GM19193 (cell line): Measurements from ENCODE around the gene COL21A1.

Source experiments
- POLR2A ChIP-seq: IDR thresholded peaks from 4 replicates; pipeline ENCODE4 v1.6.1; 2011; ENCODE audit not compliant: insufficient read depth, insufficient read length; ENCODE audit errors: extremely low read depth

The COL21A1 gene

DNA sequence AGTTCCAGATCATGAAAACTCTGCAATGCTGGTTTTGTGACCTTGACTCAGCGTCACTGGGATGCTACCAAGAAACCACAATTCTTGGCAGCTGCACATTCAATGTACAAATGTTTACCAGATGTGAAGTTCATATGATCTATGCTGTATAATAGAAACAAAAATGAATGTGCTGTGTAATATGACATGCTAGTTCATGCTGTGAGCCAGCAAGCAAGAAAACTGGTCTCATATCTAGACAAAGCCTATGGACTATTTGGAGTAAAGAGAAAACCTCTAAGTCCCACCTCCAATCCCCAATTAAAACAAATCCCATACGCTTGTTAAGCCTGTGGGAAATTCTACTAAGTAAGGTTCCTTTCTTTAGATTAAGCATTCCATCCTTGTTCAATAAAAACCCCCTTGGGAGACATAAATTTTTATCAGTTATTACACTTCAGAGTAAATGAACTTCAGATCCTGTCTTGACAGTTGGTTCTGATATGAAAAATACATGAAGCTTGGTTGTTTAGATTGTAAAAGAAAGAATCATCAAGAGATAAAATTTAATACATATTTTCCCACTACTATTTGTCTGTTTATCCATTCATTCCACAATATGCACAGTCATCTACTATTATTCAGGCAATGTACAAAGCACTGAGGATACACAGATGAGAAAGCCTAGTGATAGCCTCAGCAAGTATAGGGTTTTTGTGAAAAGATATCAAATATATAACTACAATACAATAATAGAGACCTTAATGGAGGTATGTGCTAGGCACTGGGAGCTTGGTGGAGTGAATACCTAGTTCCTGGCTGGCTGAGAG lies 20.1 kb downstream of the COL21A1 start:
- no peak for TF ChIP-seq POLR2A

GRCh38 chr6:56223995-56224394 lies 23.4 kb downstream of the COL21A1 start:
- no peak for TF ChIP-seq POLR2A

DNA sequence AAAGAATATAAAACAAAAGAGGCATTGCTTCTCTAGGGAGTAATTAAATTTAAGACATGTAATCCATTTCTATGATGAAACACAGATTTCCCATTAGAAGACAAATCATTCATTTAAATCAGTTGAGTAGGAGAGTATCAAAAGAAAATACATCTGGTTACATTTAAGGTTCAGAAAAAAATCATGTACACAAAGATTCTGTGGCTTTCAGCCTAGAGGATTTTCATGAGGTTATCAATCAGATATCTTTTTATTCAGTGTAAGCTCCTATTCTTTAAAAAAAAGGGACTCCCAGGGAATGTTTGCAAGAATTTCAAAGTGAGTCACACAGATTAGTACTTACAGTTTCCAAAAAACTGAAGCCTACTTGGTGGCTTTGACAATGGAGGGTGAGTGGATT lies 24.9 kb downstream of the COL21A1 start:
- no peak for TF ChIP-seq POLR2A

DNA sequence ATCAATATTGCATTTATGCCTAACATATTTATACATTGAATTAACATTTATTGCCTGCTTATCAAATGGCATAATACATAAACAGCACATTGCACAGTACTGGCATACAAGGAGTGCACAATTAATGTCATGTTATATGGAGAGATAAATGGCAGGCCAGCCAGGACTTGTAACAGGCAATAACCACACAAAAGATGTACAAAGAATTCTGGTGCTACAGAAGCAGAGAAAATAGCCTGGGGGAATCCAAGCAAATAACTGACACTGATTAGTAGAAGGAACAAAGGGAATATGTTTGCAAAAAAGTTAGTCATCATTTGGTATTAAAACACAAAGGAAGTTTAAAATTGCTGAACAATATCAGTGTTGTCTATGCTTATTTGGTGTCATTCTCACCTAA lies 27.3 kb downstream of the COL21A1 start:
- no peak for TF ChIP-seq POLR2A

DNA sequence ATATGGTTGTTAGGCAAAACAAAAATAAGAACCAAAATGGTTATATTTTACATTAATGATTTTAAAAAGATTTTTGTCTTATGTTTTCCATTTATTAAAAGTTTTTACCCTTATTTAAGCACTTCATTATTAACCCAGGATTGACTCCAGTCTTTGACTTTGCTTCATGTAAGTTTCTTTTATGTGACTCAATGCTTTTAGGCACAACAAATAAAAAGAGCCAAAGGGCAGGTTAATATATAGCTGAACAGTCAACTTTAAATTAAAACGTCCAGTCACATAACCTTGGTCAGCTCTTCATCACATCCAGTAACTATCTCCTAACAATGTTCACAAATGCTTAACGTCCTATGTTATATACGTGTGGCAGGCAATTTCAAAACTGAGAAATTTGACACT lies 32.7 kb downstream of the COL21A1 start:
- no peak for TF ChIP-seq POLR2A

GRCh38 chr6:56214041-56214702 lies 33.2 kb downstream of the COL21A1 start:
- TF ChIP-seq POLR2A, result no peak

GRCh38 chr6:56211724-56212123 lies 35.7 kb downstream of the COL21A1 start:
- no peak for TF ChIP-seq POLR2A

- no peak for TF ChIP-seq POLR2A
Measured at GRCh38 chr6:56204134-56204533, 43.2 kb downstream of the COL21A1 start.

DNA sequence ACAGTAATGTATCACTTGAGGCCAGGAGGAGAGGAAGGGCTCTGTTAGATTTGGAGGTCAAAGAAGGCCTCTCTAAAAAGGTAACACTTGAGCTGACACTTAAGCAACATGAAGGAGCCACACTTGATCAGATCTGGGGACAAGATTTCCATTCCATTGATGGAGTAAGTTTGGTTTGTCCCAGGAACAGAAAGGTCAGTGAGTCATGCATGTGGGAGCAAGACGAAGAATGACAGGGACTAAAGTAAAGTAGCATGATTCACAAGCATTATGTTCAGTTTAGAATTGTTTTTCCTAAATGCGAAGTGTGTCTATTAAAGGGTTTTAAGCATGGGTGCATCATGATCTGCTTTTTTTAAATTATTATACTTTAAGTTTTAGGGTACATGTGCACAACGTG lies 47.4 kb downstream of the COL21A1 start:
- TF ChIP-seq POLR2A, result no peak

- no peak for TF ChIP-seq POLR2A
Measured at GRCh38 chr6:56193846-56194245, 53.5 kb downstream of the COL21A1 start.

GRCh38 chr6:56188429-56188828 lies 59.0 kb downstream of the COL21A1 start:
- no peak for TF ChIP-seq POLR2A

DNA sequence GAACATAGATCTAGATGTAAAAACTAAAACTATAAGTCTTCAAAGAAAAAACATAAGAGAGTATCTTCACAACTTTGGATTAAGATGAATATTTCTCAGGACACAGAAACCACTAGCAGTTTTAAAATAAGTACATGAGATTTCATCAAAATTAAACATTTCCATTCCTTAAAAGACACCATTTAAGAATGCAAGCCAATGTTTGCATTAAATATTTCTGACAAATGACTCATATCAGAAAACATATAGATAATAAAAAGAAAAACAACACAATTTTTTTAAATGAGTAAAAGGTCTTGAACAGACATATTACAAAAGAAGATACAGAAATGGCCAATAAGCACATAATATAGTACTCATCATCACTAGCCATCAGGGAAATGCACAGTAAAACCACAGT lies 59.7 kb downstream of the COL21A1 start:
- TF ChIP-seq POLR2A, result no peak

GRCh38 chr6:56176741-56177140 lies 70.6 kb downstream of the COL21A1 start:
- no peak for TF ChIP-seq POLR2A

- no peak for TF ChIP-seq POLR2A
Measured at GRCh38 chr6:56173228-56173627, 74.2 kb downstream of the COL21A1 start.

GRCh38 chr6:56172144-56172543 lies 75.2 kb downstream of the COL21A1 start:
- no peak for TF ChIP-seq POLR2A

GRCh38 chr6:56169366-56169765 lies 78.0 kb downstream of the COL21A1 start:
- TF ChIP-seq POLR2A, result no peak
